Measurements from ENCODE around the gene G6PC3. TPM values are rescaled to one million over a fixed set of nuclear protein-coding genes. Genes with fewer than 3 reads are reported as not detected.

The G6PC3 gene
- total and polyA plus RNA-seq, 2 donors (not counting 3 experiments of a cell fraction or from before 2014, with no cell fraction given) = 78.4 to 194 TPM

- H3K4me3 ChIP-seq (replicated peaks in 1 of 3; ENCODE audit: insufficient read depth in 1 of 3, low read depth in 1 of 3, low read length in 3 of 3) = no peak overlapping the region
- no peaks in the 10 kb centered on the region for H3K9me3 ChIP-seq (replicated peaks; ENCODE audit: control insufficient read depth, insufficient read depth, low read length)
- DNase-seq (ENCODE audit: low read depth, low spot score) (no peak), FAIRE-seq (no peak)
- TF ChIP-seq MAX (IDR thresholded peaks at IDR 0.05; ENCODE audit: insufficient read depth, insufficient read length) (no peak), JUN (IDR thresholded peaks at IDR 0.05; ENCODE audit: borderline replicate concordance, insufficient read depth, insufficient read length, low read depth) (no peak), FOS (IDR thresholded peaks at IDR 0.05; ENCODE audit: borderline replicate concordance, insufficient read depth, low read length) (no peak), GATA2 (IDR thresholded peaks at IDR 0.05; ENCODE audit: insufficient read depth, insufficient read length, low read depth, low read length) (no peak), POLR2A (IDR thresholded peaks at IDR 0.05; ENCODE audit: low read depth, low read length) (no peak), EZH2 (IDR thresholded peaks at IDR 0.05; ENCODE audit: borderline replicate concordance, low read depth, low read length, severe bottlenecking) (no peak), MYC (IDR thresholded peaks at IDR 0.05; ENCODE audit: low read depth, low read length) (no peak), CTCF (IDR thresholded peaks at IDR 0.05; ENCODE audit: extremely low read depth in 1 of 2, insufficient read depth in 1 of 2, low read depth in 1 of 2, low read length in 2 of 2) (no peak), POLR2AphosphoS5 (IDR thresholded peaks at IDR 0.05; ENCODE audit: insufficient read depth, low read depth, low read length) (no peak)
- no peaks in the 10 kb centered on the region for H3K36me3 ChIP-seq (ENCODE audit: control insufficient read depth in 2 of 2, extremely low read depth in 1 of 2, insufficient read depth in 2 of 2, low read length in 2 of 2)
- H3K9me1 ChIP-seq (replicated peaks; ENCODE audit: control insufficient read depth, extremely low read depth, insufficient read depth, low read length) = no peaks in the 10 kb centered on the region
- dilution Hi-C loops (cut with MboI; ENCODE audit: extremely low pct_ligation_motif_present, low sequenced_read_pairs) = no loop called here
- no peaks in the 10 kb centered on the region for H3K27me3 ChIP-seq (ENCODE audit: control insufficient read depth in 2 of 2, insufficient read depth in 2 of 2, low read length in 2 of 2)
- ChIA-PET CTCF (interaction anchor here (0.7 to 1.6 kb wide), 3 partner anchors 8 to 12 kb away, joined by 3 to 6 read pairs (median 3); no protein-coding TSS in a partner anchor), POLR2A (no interaction called here)
- no peaks in the 10 kb centered on the region for H3K4me1 ChIP-seq (ENCODE audit: control insufficient read depth, extremely low read depth, insufficient read depth, low read length)
- no peak overlapping the region for H3K27ac ChIP-seq (ENCODE audit: insufficient read depth, low read depth, low read length)
- no peak overlapping the region for H2AFZ ChIP-seq (ENCODE audit: low read depth, low read length)
- intact Hi-C loops (cut with micrococcal nuclease) = no loop called here
- no peaks in the 10 kb centered on the region for H3K79me2 ChIP-seq (ENCODE audit: control insufficient read depth, insufficient read depth, low read length)
- no peaks in the 10 kb centered on the region for H4K20me1 ChIP-seq (replicated peaks; ENCODE audit: control insufficient read depth, extremely low read depth, insufficient read depth, low read length)
- no peak overlapping the region for H3K9ac ChIP-seq (replicated peaks; ENCODE audit: extremely low read depth, insufficient read depth, low read length)
- no peak overlapping the region for H3K4me2 ChIP-seq (ENCODE audit: insufficient read depth, low read length)
- no TSS peak for BruUV-seq (replicated peaks)
Measured at GRCh38 chr17:44102849-44103622, 32.5 kb downstream of the G6PC3 start.

Measured in endothelial cell of umbilical vein (primary cell).